HUES48 (cell line): Measurements from ENCODE around the gene PDIA6.

Source experiments
- H3K27ac ChIP-seq: one replicate; pipeline ENCODE4 v1.7.0; 2013; ENCODE audit warnings: low read depth, low read length, inconsistent platforms
- H3K27me3 ChIP-seq: 2 replicates; pipeline ENCODE4 v1.6.1; 2013; ENCODE audit warnings: mild to moderate bottlenecking, low read length; ENCODE audit not compliant: control insufficient read depth, insufficient read depth
- H3K36me3 ChIP-seq: 2 replicates; pipeline ENCODE4 v1.6.1; 2013; ENCODE audit warnings: low read length; ENCODE audit not compliant: control insufficient read depth, insufficient read depth
- H3K4me1 ChIP-seq: 2 replicates; pipeline ENCODE4 v1.6.1; 2013; ENCODE audit warnings: mild to moderate bottlenecking, low read length; ENCODE audit not compliant: control insufficient read depth, insufficient read depth
- H3K4me3 ChIP-seq: 2 replicates; pipeline ENCODE4 v1.5.1; 2013; ENCODE audit warnings: mild to moderate bottlenecking, low read depth, low read length
- H3K9ac ChIP-seq: 2 replicates; pipeline ENCODE4 v1.6.1; 2013; ENCODE audit warnings: mild to moderate bottlenecking, low read depth, low read length, moderate library complexity
- H3K9me3 ChIP-seq: 2 replicates; pipeline ENCODE4 v1.6.1; 2013; ENCODE audit warnings: low read length; ENCODE audit not compliant: control insufficient read depth, insufficient read depth

The PDIA6 gene

DNA sequence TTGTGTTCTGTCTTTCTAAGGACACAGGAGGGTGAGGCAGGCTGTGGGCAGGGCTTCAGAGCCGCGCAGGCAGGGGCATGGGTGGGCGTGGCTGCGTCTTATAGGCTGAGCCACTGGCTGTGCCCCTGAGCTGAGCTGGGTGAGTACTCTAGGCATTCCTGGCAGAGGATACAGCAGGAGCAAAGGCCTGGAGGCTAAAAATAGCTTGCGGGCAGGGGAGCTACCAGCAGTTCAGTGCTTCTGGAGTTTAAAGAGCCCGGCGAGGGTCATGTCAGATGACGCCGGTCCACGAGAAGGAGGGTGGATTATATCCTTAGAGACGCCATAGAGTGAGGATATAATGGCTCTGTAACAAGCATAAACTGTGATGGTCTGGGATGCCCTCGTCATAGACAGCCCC is 31.5 kb upstream of the PDIA6 start:
- no peaks in the 10 kb centered on the region for H3K27me3 ChIP-seq

DNA sequence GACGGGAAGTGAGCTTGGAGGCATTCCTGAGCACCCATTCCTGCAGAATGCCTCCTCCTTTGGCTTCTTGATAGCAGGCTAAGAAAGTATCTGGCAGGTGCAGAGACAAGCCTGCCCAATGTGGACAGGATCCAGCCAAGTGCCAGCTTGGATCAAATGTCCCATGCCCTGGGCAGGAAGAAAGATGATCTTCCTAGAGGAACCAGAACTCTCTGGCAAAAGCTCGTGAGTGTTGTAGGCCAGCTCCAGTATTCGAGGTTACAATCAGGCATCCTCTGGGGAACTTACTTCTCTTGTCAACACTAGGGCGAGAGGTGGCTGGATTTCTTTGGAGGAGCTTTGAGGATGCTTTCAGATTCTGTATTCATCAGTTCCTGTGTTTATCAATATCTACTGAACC is 29.9 kb upstream of the PDIA6 start:
- no peak overlapping the region for H3K4me3 ChIP-seq
- H3K4me1 ChIP-seq: peaks cover 8% of the 10 kb centered on the region; the same call in 1 of the 2 replicates
- no peaks in the 10 kb centered on the region for H3K27me3 ChIP-seq
- H3K27ac ChIP-seq: no peak overlapping the region
- H3K9me3 ChIP-seq: 0 out of 2 replicates have a peak, but pooled peaks cover 2% of the 10 kb centered on the region
- H3K9ac ChIP-seq: no peak overlapping the region
- no peaks in the 10 kb centered on the region for H3K36me3 ChIP-seq

More for the DNA sequence above, 31.5 kb upstream of the PDIA6 start:
- no peaks in the 10 kb centered on the region for H3K36me3 ChIP-seq
- H3K9ac ChIP-seq: no peak overlapping the region
- no peak overlapping the region for H3K27ac ChIP-seq
- H3K4me3 ChIP-seq: no peak overlapping the region
- peaks cover 8% of the 10 kb centered on the region; the same call in 1 of the 2 replicates for H3K4me1 ChIP-seq
- 0 out of 2 replicates have a peak, but pooled peaks cover 2% of the 10 kb centered on the region for H3K9me3 ChIP-seq

DNA sequence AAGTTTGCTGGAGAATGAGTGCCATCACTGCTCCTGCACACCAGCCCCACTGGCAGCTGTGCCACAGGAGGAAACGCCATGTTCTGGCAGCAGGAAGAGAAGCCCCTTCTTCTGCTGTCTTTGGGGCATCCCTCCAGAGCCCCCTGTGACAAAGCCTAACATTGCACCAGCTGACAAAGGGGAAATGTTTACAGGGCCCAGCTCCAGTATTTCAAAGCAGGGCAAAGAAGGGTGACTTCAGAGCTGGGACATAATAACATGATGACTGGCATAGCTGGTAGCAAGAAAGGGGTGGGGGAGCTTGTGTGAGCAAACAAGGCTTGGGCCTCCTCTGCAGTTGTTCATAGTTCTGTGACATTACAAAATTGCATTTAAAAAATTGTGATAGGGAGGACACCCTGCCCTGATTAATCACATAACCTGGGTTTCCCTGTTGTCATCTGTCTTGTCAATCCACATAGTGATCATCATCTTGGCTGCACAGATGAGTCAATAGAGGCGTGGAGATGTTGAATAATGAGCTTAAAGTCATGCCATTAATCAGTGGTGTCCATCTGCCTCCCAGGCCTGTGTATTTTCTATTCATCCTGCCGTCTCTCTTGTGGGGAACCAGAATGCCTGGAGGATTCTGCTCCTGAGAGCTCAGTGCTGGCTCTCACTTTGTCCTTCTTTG is 29.1 kb upstream of the PDIA6 start:
- 0 out of 2 replicates have a peak, but pooled peaks cover 2% of the 10 kb centered on the region for H3K9me3 ChIP-seq
- no peaks in the 10 kb centered on the region for H3K27me3 ChIP-seq
- no peak overlapping the region for H3K9ac ChIP-seq
- H3K4me1 ChIP-seq: peaks cover 8% of the 10 kb centered on the region; the same call in 1 of the 2 replicates
- H3K36me3 ChIP-seq: no peaks in the 10 kb centered on the region
- H3K27ac ChIP-seq: no peak overlapping the region
- no peak overlapping the region for H3K4me3 ChIP-seq

DNA sequence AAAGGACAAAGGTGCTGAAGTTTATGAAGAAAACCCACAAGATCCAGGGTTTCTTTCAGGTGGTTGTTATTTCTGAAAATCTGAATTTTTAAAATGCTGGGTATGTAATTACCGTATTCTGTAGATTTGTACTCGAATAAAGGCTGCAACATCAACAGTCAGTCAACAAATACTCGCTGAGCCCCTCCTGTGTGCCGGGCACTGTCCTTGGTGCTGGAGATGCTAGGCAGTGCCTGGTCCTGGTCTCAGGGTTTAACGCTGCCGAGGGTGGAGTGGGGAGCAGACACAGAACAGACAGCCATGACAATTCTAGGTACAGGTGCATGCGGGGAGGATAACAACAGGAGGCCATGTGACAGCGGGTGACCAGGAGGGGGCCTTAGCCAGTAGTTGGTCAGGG is 27.2 kb upstream of the PDIA6 start:
- Histone ChIP-seq H3K4me1 (peaks cover 8% of the 10 kb centered on the region; the same call in 1 of the 2 replicates), H3K9me3 (0 out of 2 replicates have a peak, but pooled peaks cover 2% of the 10 kb centered on the region), H3K36me3 (no peaks in the 10 kb centered on the region), H3K9ac (no peak overlapping the region), H3K27ac (no peak overlapping the region), H3K4me3 (no peak overlapping the region), H3K27me3 (no peaks in the 10 kb centered on the region)

DNA sequence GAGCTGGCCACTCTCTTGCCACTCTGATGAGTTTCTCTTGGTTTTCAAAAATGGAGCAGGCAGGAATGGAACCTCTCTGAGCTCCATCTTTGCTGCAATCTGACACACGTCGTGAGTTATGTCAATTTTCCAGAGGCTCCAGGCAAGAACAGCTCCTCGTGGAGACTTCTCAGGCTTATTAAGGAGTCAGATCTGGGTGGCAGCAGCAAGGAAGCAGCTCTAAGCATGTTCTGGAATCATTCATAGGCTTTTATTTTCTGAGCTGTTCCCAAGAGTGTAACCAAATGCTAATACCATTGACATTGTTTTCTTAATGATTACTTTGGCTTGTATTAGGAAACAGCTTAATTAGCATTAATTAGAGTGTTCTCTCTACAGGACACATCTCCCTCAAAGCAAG is 26.1 kb upstream of the PDIA6 start:
- Histone ChIP-seq H3K4me1 (peaks cover 3% of the 10 kb centered on the region; the same call in 1 of the 2 replicates), H3K27me3 (no peaks in the 10 kb centered on the region), H3K4me3 (no peak overlapping the region), H3K27ac (no peak overlapping the region), H3K9me3 (0 out of 2 replicates have a peak, but pooled peaks cover 2% of the 10 kb centered on the region), H3K9ac (no peak overlapping the region), H3K36me3 (no peaks in the 10 kb centered on the region)

DNA sequence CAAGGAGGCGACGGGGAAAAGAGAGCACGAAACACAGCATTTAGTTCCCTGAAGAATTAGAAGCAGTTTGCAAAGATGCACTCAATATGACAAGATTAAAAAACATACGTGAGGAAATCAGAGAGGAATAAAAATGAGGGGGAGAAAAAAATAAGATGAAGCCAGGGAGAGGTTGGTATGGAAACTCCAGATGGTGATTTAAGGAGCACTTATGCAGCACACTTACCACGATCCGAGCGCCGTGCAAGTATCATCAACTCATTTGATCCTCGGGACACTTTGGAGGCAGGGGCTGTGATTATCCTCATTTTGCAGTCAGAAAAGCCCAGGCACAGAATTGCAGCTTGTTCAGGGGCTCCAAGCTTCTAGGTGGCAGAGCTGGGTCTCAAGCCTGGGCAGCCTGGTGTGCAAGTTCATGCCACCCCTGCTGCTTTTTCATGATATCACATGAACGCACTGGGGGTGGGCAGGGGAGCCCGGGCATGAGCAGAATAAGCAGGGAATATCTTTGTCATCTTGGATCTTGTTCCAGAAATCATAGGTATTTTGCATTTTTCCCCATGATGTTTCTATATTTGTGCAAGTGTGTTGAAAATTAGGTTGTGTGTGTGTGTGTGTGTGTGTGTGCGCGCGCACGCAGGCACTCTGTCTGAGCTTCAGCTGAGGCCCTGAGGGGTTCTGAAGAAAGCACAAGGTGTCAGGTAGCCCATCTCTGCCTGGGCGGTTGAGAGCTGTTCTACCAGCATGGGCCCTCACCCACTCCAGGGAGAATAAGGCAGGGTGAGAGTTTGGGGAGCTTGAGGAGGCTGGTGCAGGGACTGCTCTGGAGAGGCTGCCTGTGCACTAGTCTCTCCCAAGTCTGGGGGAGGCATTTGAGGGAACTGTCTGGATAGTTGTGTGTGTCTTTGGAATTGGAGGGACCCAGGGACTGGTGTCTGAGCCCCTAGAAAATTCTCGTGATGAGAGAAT is 25.0 kb upstream of the PDIA6 start:
- H3K4me1 ChIP-seq: no peaks in the 10 kb centered on the region
- H3K9ac ChIP-seq: no peak overlapping the region
- H3K27me3 ChIP-seq: peaks cover 7% of the 10 kb centered on the region
- no peak overlapping the region for H3K27ac ChIP-seq
- 0 out of 2 replicates have a peak, but pooled peaks cover 2% of the 10 kb centered on the region for H3K9me3 ChIP-seq
- no peak overlapping the region for H3K4me3 ChIP-seq
- H3K36me3 ChIP-seq: no peaks in the 10 kb centered on the region

DNA sequence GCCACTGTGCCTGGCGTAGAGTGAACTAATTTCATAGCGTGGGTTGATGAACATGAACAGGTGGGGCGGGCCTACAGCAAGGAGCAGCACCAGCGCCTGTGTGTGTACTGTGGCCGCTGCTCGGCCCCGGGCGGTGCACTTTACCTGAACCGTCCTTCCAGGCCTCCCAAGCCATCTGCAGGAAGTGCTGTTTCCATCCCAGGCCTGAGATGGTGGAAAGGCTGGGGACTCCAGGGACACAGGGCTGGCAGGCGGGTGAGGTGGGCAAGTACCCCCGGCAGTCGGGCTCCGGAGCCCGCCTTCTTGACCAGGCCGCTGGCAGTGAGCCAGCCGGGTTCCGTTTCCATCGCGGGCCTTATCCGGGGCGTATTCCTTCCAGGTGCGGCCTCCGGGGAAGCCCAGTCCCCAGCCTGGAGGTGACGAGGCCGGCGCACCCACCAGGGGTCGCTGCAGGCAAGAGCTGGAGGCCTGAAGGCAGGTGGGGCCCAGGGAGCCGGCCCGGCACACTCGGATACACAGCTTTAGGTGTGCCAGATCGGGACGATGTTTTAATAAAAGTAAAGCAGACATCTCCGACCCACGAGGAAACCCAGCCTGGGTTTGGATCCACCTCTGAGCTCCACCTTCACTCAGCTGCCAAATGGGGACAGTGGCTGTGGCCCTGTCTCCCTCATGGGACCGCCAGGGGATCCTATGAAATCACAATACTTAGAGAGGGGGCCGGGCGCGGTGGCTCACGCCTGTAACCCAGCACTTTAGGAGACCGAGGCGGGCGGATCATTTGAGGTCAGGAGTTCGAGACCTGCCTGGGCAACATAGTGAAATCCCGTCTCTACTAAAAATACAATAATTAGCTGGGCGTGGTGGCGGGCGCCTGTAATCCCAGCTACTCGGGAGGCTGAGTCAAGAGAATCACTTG is 22.7 kb upstream of the PDIA6 start:
- Histone ChIP-seq H3K27me3 (peaks cover 10% of the 10 kb centered on the region), H3K9me3 (no peaks in the 10 kb centered on the region), H3K4me3 (no peak overlapping the region), H3K4me1 (peaks cover 9% of the 10 kb centered on the region; the same call in 1 of the 2 replicates), H3K27ac (no peak overlapping the region), H3K36me3 (no peaks in the 10 kb centered on the region), H3K9ac (no peak overlapping the region)

DNA sequence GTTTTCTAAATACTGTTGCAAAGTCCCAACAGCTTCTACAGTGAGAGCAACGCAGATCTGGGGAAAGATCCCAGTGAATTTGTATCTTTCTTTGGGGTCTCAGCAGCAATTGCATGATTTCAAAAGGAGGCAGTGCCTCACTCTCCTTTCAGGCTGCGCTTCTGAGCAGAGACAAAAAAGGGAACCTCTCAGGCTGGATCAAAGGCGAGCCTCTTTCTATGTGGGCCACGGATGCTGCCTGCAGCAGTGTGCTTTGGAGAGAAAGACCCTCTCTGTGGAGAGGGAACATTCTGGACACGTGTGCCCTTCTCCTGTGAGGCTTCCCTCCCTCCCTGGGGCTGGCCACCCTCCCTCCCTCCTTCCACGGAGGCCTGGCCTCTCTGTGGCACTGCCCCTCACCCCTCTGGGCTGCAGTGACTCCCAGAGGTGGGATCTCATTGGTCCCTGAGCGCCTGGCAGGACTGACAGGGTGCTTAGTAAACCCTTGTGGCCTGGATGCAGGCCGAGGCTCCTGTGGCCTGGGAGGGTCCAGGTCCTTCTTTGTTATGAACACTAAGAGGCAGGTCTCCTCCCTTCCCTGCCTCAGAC is 21.6 kb upstream of the PDIA6 start:
- Histone ChIP-seq H3K4me1 (peaks cover 9% of the 10 kb centered on the region; the same call in 1 of the 2 replicates), H3K9me3 (no peaks in the 10 kb centered on the region), H3K27ac (no peak overlapping the region), H3K4me3 (no peak overlapping the region), H3K27me3 (peaks cover 10% of the 10 kb centered on the region), H3K36me3 (no peaks in the 10 kb centered on the region), H3K9ac (no peak overlapping the region)

DNA sequence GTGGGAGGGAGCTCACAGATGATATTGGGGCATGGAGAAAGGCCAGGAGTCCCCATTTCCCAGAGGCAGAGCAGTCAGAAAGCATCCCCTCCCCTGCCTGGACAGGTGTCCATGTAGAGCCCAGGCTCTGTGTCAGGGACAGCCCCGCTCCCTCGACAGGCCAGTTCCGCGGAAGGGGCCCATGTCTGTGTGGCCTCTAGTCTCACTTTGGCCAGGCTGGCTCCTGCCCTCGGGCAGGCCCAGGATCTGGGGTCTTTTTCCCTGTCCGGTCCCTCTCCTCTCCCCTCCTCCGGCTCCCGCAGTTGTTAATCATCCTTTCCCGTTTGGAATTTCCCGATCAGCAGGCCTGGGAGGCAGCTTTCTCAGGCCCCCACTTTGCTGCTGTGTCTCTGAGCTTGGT is 20.4 kb upstream of the PDIA6 start:
- peaks cover 9% of the 10 kb centered on the region; the same call in 1 of the 2 replicates for H3K4me1 ChIP-seq
- no peak overlapping the region for H3K27ac ChIP-seq
- no peak overlapping the region for H3K9ac ChIP-seq
- H3K27me3 ChIP-seq: peaks cover 10% of the 10 kb centered on the region
- no peak overlapping the region for H3K4me3 ChIP-seq
- no peaks in the 10 kb centered on the region for H3K36me3 ChIP-seq
- no peaks in the 10 kb centered on the region for H3K9me3 ChIP-seq
